ENCODE measurements around the gene ZC3H18. TPM values are rescaled to one million over a fixed set of nuclear protein-coding genes. Genes with fewer than 3 reads are reported as not detected.
"Not testable (repeated sequence)": the region's sequence is repeated elsewhere in the genome, so short reads cannot be mapped to it uniquely, and the experiment has no call there.

The ZC3H18 gene
- total RNA-seq, 1 donor from 2014 or later, result 44.5 TPM

GRCh38 chr16:88665148-88665547 is 94.9 kb downstream of the ZC3H18 start:
- no peak for ATAC-seq
- no peak overlapping the region for H3K27ac ChIP-seq
- H3K9me3 ChIP-seq, result no peaks in the 10 kb centered on the region
- TF ChIP-seq CTCF (IDR thresholded peaks at IDR 0.05), result no peak
- intact Hi-C loops (cut with DNase I), result no loop called here
- H3K4me3 ChIP-seq, result no peak overlapping the region
- DNase-seq, result no peak
- peaks cover 17% of the 10 kb centered on the region for H3K4me1 ChIP-seq
- no peaks in the 10 kb centered on the region for H3K36me3 ChIP-seq
- H3K27me3 ChIP-seq, result no peaks in the 10 kb centered on the region

- H3K9me3 ChIP-seq, result no peaks in the 10 kb centered on the region
- no peaks in the 10 kb centered on the region for H3K27me3 ChIP-seq
- ATAC-seq (no peak), DNase-seq (no peak)
- H3K27ac ChIP-seq, result no peak overlapping the region
- intact Hi-C loops (cut with DNase I), result no loop called here
- no peak overlapping the region for H3K4me3 ChIP-seq
- no peaks in the 10 kb centered on the region for H3K36me3 ChIP-seq
- H3K4me1 ChIP-seq, result peaks cover 17% of the 10 kb centered on the region
- no peak for TF ChIP-seq CTCF (IDR thresholded peaks at IDR 0.05)
These were observed 95.4 kb downstream of the ZC3H18 start for GRCh38 chr16:88665570-88665969.

- peaks cover 3% of the 10 kb centered on the region for H3K4me1 ChIP-seq
- no peak for ATAC-seq
- H3K4me3 ChIP-seq, result no peak overlapping the region
- H3K9me3 ChIP-seq, result no peaks in the 10 kb centered on the region
- H3K27ac ChIP-seq, result no peak overlapping the region
- no peak for DNase-seq
- H3K36me3 ChIP-seq, result no peaks in the 10 kb centered on the region
- H3K27me3 ChIP-seq, result no peaks in the 10 kb centered on the region
- intact Hi-C loops (cut with DNase I), result no loop called here
- no peak for TF ChIP-seq CTCF (IDR thresholded peaks at IDR 0.05)
These were observed 97.3 kb downstream of the ZC3H18 start for GRCh38 chr16:88667461-88667860.

- not testable (repeated sequence) for H3K4me1 ChIP-seq, DNase-seq
These were observed 99.3 kb downstream of the ZC3H18 start for GRCh38 chr16:88669493-88669892.

GRCh38 chr16:88669980-88670379 is 99.8 kb downstream of the ZC3H18 start:
- H3K36me3 ChIP-seq, result no peaks in the 10 kb centered on the region
- intact Hi-C loops (cut with DNase I), result no loop called here
- H3K4me3 ChIP-seq, result no peak overlapping the region
- DNase-seq (no peak), ATAC-seq (no peak)
- H3K4me1 ChIP-seq, result no peaks in the 10 kb centered on the region
- no peak overlapping the region for H3K27ac ChIP-seq
- H3K9me3 ChIP-seq, result no peaks in the 10 kb centered on the region
- H3K27me3 ChIP-seq, result no peaks in the 10 kb centered on the region
- TF ChIP-seq CTCF (IDR thresholded peaks at IDR 0.05), result no peak

More at GRCh38 chr16:88669493-88669892, 99.3 kb downstream of the ZC3H18 start:
- H3K9me3 ChIP-seq; ATAC-seq; H3K27ac ChIP-seq; H3K27me3 ChIP-seq; H3K4me3 ChIP-seq; intact Hi-C loops (cut with DNase I); H3K36me3 ChIP-seq: not testable (repeated sequence)

GRCh38 chr16:88671806-88672205 is 101.6 kb downstream of the ZC3H18 start:
- intact Hi-C loops (cut with DNase I), result no loop called here
- ATAC-seq (no peak), DNase-seq (no peak)
- Histone ChIP-seq H3K4me3 (no peak overlapping the region), H3K27ac (no peak overlapping the region), H3K36me3 (no peaks in the 10 kb centered on the region), H3K4me1 (no peaks in the 10 kb centered on the region), H3K27me3 (no peaks in the 10 kb centered on the region), H3K9me3 (no peaks in the 10 kb centered on the region)
- no peak for TF ChIP-seq CTCF (IDR thresholded peaks at IDR 0.05)

Data from upper lobe of right lung (tissue), 1 donor.